UCSD-AML1 (cell line): ENCODE data around the gene FLOT2.
"Not testable (repeated sequence)": the region's sequence is repeated elsewhere in the genome, so short reads cannot be mapped to it uniquely, and the experiment has no call there.

Experiments used
- DNase-seq: peaks from one replicate; lab custom pipeline; 2025; ENCODE audit not compliant: unreplicated experiment; lab: John Stamatoyannopoulos, UW

FLOT2 gene

DNA sequence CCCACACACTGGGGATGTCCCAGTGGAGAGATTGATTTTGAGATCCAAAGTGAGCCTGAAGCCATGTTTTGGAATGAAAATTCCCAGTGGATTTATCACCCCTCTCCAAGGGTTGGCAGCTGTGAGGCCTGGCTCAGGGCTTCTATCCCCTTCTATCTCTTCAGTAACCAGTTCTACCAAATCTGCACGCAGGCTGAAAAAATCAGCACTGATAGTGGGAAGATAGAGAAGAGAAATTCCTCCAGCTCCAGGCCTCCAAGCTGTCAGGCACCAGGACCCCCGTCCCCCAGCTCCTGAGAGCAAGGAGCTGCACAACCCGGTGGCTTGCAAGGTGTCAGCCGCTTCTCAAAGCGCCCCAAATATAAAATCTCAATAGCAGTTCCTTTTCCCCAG, 1.0 kb downstream of the FLOT2 start:
- DNase-seq: no peak

DNA sequence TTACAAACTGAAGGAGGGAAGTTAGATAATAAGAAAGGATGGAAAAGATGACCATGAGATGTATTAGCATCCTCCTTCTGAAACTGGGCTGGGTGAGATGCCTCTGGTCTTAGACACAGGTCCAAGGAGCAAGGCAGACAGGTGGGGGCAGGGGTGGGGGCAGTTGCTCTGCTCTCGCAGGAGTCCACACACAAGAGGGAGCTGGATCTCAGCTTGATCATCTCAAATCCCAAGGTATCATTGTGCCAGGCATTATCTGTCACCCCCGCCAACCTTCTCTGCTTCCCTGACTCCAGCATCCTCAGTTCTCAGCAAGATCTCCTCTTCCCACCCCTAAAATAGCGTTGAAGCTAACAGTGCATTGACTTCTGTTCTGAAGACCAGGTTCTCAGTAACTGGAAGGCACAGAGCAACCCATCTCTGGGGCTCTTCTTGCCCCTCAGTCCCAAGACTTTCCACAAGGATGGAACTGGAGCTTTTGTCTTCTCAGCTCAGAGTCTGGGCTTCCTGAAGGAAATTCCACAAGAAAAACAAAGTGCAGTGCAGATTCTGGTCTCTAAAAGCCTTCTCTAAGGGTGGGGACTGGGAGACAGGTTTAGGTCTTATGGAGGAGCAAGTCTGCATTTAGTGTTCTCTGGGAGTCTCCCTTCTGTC, 1.6 kb downstream of the FLOT2 start:
- DNase-seq: no peak

DNA sequence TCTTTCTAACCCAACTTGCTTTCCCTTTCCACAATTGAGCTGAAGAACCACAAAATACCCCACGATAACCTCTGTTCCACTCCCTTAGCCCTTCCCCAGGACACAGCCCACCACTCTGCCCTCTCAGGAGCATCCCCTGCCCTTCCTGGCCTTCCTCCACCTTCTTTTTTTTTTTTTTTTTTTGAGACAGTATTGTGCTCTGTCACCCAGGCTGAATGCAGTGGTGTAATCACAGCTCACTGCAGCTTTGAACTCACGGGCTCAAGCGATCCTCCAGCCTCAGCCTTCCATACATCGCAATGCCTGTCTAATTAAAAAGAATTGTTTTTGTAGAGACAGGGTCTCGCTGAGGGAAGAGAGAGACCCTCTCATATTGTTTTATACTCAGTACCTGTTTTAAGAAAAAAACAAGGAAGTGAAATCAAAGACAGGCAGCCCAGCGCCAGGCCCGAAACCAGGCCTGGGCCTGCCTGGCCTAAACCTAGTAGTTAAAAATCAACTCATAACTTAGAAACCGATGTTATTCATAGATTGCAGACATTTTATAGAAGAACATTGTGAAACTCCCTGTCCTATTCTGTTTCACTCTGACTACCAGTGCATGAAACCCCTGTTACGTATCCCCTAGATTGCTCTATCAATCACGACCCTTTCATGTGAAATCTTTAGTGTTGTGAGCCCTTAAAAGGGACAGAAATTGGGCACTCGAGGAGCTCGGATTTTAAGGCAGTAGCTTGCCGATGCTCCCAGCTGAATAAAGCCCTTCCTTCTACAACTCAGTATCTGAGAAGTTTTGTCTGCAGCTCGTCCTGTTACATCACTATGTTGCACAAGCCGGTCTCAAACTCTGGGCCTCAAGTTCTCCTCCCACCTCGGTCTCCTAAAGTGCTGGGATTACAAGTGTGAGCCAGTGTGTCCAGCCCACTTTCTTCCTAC, 4.0 kb downstream of the FLOT2 start:
- not testable (repeated sequence) for DNase-seq

DNA sequence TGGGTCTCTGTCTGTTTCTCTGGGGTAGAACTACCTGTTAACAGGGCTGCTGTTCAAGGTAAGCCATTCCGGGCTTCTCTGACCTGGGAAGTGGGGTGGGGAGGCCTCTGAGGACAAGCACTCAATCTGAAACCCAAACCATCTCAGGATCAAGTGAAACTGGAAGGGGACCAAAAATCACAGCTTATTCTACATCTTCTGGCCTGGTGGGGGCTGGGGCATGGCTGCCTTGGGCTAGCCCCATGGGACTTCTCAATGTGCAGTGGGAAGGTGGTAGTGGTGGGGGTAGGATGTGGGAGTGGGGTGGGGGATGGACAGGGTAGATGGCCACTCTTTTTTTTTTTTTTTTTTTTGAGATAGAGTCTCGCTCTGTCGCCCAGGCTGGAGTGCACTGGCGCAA, 5.5 kb downstream of the FLOT2 start:
- DNase-seq: no peak

DNA sequence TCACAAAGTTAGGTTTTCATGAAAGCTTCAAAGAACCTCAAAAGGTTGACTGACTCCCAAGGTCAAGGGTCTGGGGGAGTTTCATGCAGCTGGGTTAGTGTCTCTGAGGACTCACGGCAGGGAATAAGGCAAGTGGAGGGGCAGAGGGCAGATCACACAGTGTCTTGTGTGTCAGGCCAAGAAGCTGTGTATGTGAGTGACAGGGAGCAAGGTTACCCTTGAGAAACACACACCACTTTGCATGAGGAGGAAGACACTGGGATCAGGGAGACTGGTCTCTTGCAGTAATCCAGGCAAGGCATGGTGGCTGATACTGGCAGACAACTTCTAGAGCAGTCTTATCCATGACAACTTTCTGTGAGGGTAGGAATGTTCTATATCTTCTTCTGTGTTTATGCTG, 6.3 kb downstream of the FLOT2 start:
- no peak for DNase-seq

DNA sequence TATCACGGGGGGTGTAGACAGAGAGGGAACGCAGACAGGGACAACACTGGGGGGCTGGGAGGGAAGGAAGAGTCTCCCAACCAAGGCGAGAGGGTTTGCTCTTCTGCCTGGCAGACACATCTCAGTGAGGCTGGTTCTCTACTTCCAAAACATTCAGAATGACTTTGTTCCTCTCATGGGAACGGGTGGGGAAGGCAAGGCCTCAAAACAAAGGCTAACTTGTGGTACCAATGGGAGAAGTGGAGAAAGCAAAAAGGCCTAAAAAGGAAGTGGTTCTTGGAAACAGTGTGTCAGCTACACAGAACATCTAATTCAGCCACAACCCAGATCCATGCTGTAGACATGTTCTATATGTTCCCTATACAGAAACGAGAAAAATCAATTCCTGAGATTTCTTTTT, 7.5 kb downstream of the FLOT2 start:
- DNase-seq: no peak

DNA sequence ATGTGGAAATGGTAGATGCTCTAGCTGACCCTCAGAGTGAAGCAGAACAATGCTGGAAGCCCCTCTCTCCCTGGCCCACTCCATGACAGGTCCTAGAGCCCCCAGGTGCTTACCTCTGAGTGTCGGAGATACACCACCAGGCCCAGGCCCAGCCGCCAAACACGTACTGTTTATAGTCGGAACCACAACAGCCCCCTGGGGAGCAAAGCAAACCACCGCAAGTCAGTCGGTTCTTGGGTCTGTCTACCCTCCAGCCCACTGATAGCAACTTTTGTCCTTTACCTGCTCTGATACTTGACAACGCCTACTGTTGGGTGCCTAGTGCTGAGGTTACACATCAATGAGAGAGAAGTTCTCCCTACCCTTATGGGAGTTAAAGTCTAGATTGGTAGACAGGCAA, 8.7 kb downstream of the FLOT2 start:
- DNase-seq: no peak

DNA sequence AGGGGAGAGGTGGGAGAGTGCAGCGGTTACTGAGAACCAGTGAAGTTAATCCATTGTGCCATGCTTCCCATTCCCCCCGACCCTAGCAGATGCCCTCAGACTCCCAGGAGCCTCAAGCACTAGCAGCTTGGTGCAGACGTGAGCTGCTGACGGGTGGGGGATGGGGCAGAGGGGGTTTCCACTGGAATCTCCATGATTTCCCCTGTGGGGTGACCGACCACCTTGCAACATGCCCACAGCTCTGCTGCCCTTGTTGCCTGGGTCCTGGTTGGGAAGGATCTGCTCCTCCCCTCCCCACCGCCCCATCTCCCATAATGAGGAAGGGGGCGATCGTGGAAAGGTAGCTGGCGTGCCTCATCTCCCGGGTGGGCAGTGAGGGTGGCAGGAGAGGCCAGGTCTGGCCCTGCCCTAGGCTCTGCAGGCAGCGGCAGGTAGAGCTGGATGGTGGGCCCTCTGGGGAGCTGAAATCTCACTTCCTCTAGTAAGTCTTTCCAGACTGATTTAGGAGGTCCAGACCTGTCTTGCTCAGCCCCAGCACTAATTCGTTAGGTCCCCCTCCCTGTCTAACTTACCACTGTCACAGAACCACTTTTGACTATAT, 9.6 kb downstream of the FLOT2 start:
- DNase-seq: no peak

DNA sequence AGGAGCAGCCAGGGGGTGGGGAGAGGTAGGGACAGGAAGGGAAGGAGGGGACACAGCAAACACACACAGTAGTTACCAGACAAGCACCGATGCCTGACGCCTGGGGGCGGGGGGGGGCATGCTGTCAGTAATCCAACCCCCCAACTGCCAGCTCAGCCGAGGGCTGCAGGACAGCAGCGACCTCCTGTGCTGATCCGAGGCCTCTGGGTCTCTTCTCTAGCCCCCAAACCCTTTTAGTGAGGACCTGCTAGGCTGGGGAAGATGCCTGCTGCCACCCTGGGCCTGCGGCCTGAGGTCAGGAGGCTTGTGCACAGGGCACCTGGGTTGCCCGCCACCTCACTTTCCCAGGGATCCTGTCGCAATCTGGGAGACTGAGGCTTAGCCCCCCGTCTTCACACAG, 11.6 kb downstream of the FLOT2 start:
- DNase-seq: no peak

DNA sequence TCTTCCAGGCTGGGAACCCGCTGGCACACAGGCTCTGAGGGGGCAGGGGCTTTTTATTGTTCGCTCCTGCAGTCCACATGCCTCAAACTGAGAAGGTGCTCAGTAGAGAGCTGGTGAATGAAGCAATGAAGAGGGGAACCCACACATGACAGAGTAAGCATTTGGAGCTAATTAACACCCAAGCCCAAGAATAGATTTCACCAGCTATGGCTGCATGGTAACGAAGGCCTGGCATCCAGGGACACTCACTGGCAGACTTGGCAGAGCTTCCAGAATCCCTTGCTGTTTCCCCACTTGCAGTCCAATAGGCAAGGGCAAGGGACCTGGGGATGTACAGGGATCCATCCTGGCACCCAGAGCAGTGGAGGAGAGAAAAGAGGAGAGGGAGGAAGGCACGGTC, 12.2 kb downstream of the FLOT2 start:
- DNase-seq: no peak

DNA sequence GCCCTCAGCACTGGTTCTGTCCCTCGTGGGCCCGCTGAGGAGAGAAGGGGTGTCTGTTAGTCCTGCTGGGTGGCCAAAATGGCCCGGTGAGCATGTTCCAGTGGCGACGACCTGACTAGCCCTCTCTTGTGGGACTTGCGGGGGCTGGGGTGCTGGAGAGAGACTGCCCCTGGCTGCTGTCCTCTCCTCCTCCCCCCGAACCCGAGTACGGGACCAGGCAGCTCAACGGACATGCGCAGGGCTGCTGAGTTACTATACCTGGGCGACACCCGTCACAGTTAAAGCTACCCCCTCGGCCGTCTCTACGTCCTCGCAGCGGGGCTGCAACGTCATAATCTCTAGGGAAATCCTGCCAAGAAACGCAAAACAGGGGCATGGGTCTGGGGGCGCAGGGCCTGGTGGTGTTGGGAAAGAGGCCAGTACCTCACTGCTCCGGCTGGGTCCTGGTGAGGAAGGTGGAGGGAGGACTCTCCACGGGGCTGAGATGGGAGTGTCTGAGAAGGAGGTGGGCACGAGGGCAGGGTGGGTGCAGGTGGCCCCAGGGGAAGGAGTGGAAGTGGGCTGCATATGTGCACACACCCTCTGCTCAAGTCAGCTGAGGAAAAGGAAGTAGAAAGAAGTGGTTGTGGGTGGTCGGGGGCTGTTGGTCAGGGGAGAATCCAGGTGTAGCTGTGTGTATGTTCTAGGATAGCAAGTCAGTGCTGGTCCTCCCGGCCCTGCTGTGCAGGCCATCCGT, 13.4 kb downstream of the FLOT2 start:
- no peak for DNase-seq

DNA sequence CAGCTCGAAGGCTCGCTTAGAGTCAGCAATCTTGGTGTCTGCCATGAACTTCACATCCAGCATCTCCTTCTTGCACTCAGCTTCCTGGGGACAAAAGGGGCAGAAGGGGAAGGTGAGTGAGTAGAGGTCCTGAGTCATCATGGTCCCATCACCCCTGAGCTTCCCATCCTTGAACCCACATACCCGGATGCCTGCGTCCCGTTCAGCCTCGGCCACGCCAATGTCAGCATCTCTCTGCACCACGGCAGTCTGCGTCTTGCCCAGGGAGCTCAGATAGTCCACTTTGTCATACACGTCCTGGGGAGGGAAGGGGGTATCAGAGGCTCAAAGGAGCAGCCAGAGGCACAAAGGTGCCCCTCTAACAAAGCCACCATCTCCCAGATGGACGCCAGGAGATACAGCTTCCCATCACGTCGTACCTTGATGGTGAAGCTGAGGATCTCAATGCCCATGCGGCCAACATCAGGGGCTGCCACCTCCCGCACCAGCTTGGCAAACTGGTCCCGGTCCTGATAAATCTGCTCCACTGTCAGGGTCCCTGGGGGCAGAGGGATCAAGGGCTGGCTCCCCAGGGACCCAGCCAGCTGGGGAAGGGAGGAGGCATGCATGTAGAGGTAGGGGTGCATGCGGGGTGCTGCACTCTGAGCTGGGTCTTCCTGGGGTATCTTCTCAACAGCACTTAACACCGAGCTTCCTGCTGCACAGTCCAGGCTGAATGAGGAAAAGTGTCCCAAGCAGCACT, 15.2 kb downstream of the FLOT2 start:
- no peak for DNase-seq

DNA sequence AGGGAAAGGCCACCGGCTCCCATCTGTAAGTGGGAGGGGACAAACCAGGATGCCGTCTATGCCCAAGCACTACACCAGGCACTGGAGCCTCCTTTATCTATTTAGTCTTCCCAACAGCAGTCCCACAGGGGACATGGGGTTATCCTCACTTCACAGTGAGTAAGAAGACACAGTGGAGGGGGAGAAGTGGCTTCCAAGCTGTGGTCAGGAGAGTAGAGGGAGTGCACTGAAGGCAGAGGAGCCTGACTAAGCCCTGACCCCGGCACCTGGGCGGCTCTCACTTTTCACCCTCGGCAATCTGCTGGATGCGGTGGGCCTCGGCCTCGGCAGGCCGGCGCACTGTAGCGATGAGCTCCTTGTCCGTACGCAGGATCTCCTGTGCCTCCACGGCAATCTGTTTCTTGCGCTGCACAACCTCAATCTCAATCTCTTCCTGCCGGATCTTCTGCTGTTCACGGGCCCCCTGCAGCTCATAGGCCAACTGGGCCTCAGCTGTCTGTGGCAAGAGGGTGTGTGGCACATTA, 15.9 kb downstream of the FLOT2 start:
- no peak for DNase-seq

DNA sequence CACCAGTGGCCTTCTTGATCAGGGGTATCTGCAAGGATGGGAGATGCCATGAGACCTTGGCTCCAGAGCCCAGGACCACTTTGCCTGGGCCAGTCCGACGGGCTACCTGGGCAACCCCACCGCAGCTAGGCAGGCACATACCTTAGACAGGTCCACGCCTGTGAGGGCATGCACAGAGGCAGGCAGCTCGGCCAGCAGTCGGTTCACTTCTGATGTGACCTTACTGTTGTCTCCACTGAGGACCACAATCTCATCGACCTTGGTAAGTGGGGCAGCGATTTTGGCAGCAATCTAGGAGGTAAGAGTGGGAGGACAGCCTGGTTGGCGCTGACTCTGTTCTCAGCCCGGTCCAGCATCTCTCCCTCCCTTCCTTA, 17.0 kb downstream of the FLOT2 start:
- no peak for DNase-seq

DNA sequence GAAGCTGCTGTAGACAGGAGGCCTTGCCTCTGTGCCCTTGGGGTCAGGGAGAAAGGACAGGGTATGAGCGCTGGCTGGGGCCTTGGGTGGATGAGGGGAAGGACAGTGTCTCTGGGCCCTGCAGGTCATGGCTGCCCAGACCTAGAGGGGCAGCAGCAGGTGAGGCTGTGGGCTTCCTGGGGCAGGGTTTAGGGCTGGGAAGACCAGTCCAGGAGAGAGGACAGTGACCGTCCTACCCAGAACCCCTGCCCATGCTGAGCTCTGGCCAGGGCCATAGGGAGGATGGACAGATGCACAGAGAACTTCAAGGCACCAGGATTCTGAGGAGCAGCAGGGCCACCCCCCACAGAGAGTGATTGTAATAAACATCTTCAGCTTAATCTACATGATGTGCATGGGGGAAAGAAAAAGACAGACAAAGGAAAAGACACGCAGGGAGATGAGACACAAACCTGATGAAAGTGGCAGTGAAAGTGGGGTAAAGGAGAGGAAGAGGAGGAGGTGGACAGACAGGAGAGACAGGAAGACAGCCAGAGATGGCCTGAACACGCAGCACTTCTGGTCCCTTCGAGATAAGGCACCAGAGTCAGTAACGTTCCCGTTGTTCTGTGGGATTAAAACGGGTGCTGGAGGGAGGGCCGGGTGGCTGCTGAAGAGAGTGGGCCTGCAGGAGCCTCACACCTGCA, 17.5 kb downstream of the FLOT2 start:
- DNase-seq: no peak

DNA sequence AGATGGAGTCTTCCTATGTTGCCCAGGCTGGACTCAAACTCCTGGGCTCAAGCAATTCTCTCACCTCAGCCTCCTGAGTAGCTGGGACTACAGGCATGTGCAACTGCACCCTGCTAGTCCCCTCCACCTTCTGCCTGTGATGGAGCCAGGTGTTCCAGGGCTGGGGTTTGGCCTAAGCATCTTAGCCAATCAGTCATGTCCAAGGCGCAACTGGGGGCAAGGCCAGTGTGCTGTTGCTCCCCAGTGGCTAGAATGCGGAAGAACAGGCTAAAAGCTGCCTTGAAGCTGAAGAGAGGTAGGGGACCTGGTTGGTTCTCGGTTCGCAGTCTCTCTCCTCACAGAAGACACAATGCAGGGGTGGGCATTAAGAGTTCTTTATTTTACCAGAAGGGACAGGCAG, 18.6 kb downstream of the FLOT2 start:
- DNase-seq: no peak

DNA sequence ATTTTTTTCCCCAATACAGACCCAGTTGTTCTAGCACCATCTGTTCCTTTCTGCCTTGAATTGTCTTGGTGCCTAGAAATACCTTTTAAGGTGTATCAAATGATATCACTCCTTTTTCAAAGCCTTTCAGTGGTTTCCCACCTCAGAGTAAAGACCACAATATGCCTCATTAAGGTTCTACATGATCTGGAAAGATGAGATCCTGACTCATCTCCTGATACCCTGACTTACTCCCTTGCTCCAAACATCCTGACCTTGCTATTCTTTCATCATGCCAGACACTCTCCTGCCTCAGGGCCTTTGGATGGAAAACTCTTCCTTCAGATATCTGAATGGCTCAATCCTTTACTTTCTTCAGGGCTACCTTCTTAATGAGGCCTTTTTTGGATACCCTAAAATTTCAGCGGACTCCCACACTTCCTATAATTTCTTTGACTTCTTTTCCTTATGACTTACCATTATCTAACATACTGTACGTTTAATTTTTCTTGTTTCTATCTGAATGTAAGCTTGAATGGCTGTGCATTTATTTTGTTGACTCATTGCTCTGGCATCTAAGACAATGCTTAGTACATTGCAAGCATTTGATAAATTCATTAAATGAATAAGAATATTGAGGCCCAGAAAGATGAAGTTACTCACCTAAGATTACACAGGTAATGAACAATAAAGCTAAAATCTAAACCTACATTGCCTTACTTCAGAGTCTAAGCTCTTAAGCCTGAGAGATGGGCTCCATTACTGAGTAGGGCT, 19.2 kb downstream of the FLOT2 start:
- no peak for DNase-seq

DNA sequence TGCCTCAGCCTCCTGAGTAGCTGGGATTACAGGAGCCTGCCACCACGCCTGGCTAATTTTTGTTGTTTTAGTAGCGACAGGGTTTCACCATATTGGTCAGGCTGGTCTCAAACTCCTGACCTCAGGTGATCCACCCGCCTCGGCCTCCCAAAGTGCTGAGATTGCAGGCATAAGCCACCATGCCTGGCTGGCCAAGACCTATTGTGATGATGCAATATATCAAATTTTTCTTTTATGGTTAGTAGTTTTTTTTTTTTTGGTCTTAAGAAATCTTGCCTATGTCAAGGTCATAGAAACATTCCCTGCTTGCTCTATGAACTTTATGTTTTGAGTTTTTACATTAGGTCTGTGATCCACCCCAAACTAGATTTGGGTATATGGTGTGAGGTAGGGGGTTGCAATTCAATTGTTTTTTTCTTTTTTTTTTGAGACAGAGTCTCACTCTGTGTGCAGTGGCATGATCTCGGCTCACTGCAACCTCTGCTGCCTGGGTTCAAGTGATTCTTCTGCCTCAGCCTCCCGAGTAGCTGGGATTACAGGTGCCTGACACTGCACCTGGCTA, 20.3 kb downstream of the FLOT2 start:
- not testable (repeated sequence) for DNase-seq
